ENCODE data around the gene PCSK4. TPM values are rescaled to one million over a fixed set of nuclear protein-coding genes. Genes with fewer than 3 reads are reported as not detected.

PCSK4 gene
- polyA plus RNA-seq, 1 donor (not counting 4 experiments of a cell fraction or from before 2014, with no cell fraction given) = 0.25 TPM

DNA sequence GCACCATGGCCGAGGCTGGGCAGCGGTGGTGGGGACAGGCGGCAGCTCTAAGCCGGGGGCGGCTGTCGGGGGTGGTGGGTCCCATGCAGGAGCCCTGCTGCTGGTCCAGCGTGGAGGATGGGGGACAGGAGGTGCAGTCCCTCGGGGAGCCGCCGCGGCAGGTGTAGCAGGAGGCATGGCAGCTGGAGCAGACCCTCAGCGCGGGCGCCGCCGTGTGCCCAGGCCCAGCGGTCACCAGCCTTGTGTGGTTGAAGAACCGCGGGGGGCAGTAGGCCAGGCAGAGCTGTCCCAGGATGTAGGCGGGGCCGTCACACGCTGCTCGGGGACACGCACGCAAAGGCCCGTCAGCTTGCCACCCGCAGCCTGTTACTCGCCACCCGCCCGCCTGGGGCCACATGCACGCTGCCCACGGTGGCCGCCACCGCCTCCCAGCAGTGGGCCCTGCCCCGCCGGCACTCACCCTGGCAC is 8.2 kb downstream of the PCSK4 start:
- FAIRE-seq (no peak), DNase-seq (ENCODE audit: low read depth, low spot score) (no peak)
- no peaks in the 10 kb centered on the region for H4K20me1 ChIP-seq (ENCODE audit: control insufficient read depth, extremely low read depth, insufficient read depth, low read length)
- H3K4me3 ChIP-seq (ENCODE audit: control insufficient read depth in 2 of 3, extremely low read depth in 1 of 3, insufficient read depth in 2 of 3, low read depth in 1 of 3, low read length in 3 of 3) = no peak overlapping the region
- peaks cover 4% of the 10 kb centered on the region for H3K9me1 ChIP-seq (ENCODE audit: control insufficient read depth, extremely low read depth, insufficient read depth, low read length)
- H3K27me3 ChIP-seq (ENCODE audit: control insufficient read depth, extremely low read depth, insufficient read depth, low read length) = no peaks in the 10 kb centered on the region
- dilution Hi-C loops (cut with MboI; ENCODE audit: extremely low pct_ligation_motif_present, low sequenced_read_pairs) = no loop called here
- no peak for TF ChIP-seq EZH2 (IDR thresholded peaks at IDR 0.05; ENCODE audit: low read length)
- TF ChIP-seq, protein P1, sequence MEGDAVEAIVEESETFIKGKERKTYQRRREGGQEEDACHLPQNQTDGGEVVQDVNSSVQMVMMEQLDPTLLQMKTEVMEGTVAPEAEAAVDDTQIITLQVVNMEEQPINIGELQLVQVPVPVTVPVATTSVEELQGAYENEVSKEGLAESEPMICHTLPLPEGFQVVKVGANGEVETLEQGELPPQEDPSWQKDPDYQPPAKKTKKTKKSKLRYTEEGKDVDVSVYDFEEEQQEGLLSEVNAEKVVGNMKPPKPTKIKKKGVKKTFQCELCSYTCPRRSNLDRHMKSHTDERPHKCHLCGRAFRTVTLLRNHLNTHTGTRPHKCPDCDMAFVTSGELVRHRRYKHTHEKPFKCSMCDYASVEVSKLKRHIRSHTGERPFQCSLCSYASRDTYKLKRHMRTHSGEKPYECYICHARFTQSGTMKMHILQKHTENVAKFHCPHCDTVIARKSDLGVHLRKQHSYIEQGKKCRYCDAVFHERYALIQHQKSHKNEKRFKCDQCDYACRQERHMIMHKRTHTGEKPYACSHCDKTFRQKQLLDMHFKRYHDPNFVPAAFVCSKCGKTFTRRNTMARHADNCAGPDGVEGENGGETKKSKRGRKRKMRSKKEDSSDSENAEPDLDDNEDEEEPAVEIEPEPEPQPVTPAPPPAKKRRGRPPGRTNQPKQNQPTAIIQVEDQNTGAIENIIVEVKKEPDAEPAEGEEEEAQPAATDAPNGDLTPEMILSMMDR (optimal IDR thresholded peaks at IDR 0.05 in 1 of 3, IDR thresholded peaks at IDR 0.05 in 1 of 3, conservative IDR thresholded peaks at IDR 0.05 in 1 of 3; ENCODE audit: extremely low read depth in 1 of 3, insufficient read depth in 2 of 3, low read length in 3 of 3) = no peak
- peaks cover 0 to 4% of the 10 kb centered on the region in 2 experiments for H3K36me3 ChIP-seq (ENCODE audit: control insufficient read depth in 2 of 2, extremely low read depth in 1 of 2, insufficient read depth in 2 of 2, low read length in 2 of 2)
- no peak overlapping the region for H3K27ac ChIP-seq (ENCODE audit: control insufficient read depth, insufficient read depth, low read length)
- peaks cover 16% of the 10 kb centered on the region for H3K79me2 ChIP-seq (ENCODE audit: control insufficient read depth, insufficient read depth, low read length)
- peaks cover 13% of the 10 kb centered on the region for H3K4me1 ChIP-seq (ENCODE audit: control insufficient read depth, extremely low read depth, insufficient read depth, low read length)
- no peak overlapping the region for H2AFZ ChIP-seq (ENCODE audit: control insufficient read depth, low read length)
- no peak overlapping the region for H3K4me2 ChIP-seq (ENCODE audit: control insufficient read depth, extremely low read depth, insufficient read depth, low read depth, low read length)
- H3K9me3 ChIP-seq (ENCODE audit: control insufficient read depth, low read depth, low read length) = no peaks in the 10 kb centered on the region
- H3K9ac ChIP-seq (ENCODE audit: control insufficient read depth, extremely low read depth, insufficient read depth, low read length) = no peak overlapping the region

- Histone ChIP-seq H3K27ac (ENCODE audit: control insufficient read depth, insufficient read depth, low read length) (no peak overlapping the region), H3K79me2 (ENCODE audit: control insufficient read depth, insufficient read depth, low read length) (peaks cover 18% of the 10 kb centered on the region), H3K36me3 (ENCODE audit: control insufficient read depth in 2 of 2, extremely low read depth in 1 of 2, insufficient read depth in 2 of 2, low read length in 2 of 2) (peaks cover 0 to 6% of the 10 kb centered on the region in 2 experiments), H3K4me1 (ENCODE audit: control insufficient read depth, extremely low read depth, insufficient read depth, low read length) (peaks cover 13% of the 10 kb centered on the region), H3K9me1 (ENCODE audit: control insufficient read depth, extremely low read depth, insufficient read depth, low read length) (peaks cover 4% of the 10 kb centered on the region), H2AFZ (ENCODE audit: control insufficient read depth, low read length) (no peak overlapping the region), H3K27me3 (ENCODE audit: control insufficient read depth, extremely low read depth, insufficient read depth, low read length) (no peaks in the 10 kb centered on the region), H3K4me3 (ENCODE audit: control insufficient read depth in 2 of 3, extremely low read depth in 1 of 3, insufficient read depth in 2 of 3, low read depth in 1 of 3, low read length in 3 of 3) (no peak overlapping the region), H4K20me1 (ENCODE audit: control insufficient read depth, extremely low read depth, insufficient read depth, low read length) (no peaks in the 10 kb centered on the region), H3K9ac (ENCODE audit: control insufficient read depth, extremely low read depth, insufficient read depth, low read length) (no peak overlapping the region), H3K9me3 (ENCODE audit: control insufficient read depth, low read depth, low read length) (no peaks in the 10 kb centered on the region), H3K4me2 (ENCODE audit: control insufficient read depth, extremely low read depth, insufficient read depth, low read depth, low read length) (no peak overlapping the region)
- DNase-seq (ENCODE audit: low read depth, low spot score) (no peak), FAIRE-seq (no peak)
- no peak for TF ChIP-seq EZH2 (IDR thresholded peaks at IDR 0.05; ENCODE audit: low read length)
- TF ChIP-seq, protein P1 (optimal IDR thresholded peaks at IDR 0.05 in 1 of 3, IDR thresholded peaks at IDR 0.05 in 1 of 3, conservative IDR thresholded peaks at IDR 0.05 in 1 of 3; ENCODE audit: extremely low read depth in 1 of 3, insufficient read depth in 2 of 3, low read length in 3 of 3) = no peak
- dilution Hi-C loops (cut with MboI; ENCODE audit: extremely low pct_ligation_motif_present, low sequenced_read_pairs) = no loop called here
Observed at GRCh38 chr19:1481224-1481892, 8.8 kb downstream of the PCSK4 start.
